AG04449 (cell line): ENCODE data around the gene GNAT3.

Experiments
- CTCF ChIA-PET: fragments of 350-600 bp; formaldehyde crosslinking; extraction: SDS; loops from one replicate; lab custom pipeline; 2021; ENCODE audit warnings: antibody characterized with exemption; lab: Yijun Ruan, JAX
- POLR2A ChIA-PET: fragments of 400-600, 350-600 bp; formaldehyde crosslinking; extraction: SDS; loops from one replicate; lab custom pipeline; 2020; ENCODE audit warnings: antibody characterized with exemption, inconsistent platforms; lab: Yijun Ruan, JAX
- DNase-seq: peaks from one replicate; pipeline ENCODE4 v3.0.0-alpha.2; 2010; ENCODE audit warnings: low read depth, low spot score
- H3K4me3 ChIP-seq: 2 replicates; pipeline ENCODE4 v1.5.1; 2011; ENCODE audit warnings: low read depth, mild to moderate bottlenecking, control low read depth, low read length
- CTCF ChIP-seq: IDR thresholded peaks from one replicate; pipeline ENCODE4 v1.5.1; 2011; ENCODE audit warnings: mild to moderate bottlenecking, moderate library complexity, low read length, control low read depth, inconsistent platforms; ENCODE audit not compliant: insufficient read depth; ENCODE audit errors: missing control alignments

Gene GNAT3

GRCh38 chr7:80429181-80429580, 82.7 kb downstream of the GNAT3 start:
- ChIA-PET POLR2A (no interaction called here), CTCF (interaction anchor here (0.6 to 4.4 kb wide), 49 partner anchors 10 to 1042 kb away, joined by 3 to 73 read pairs (median 4); partner anchors contain the start of gene GNAI1)
- no peak overlapping the region for H3K4me3 ChIP-seq
- DNase-seq: no peak
- no peak for TF ChIP-seq CTCF

- DNase-seq: no peak
- TF ChIP-seq CTCF: peak; percentile 59
- ChIA-PET POLR2A (no interaction called here), CTCF (interaction anchor here (0.6 to 4.4 kb wide), 49 partner anchors 10 to 1042 kb away, joined by 3 to 73 read pairs (median 4); partner anchors contain the start of gene GNAI1)
- H3K4me3 ChIP-seq: no peak overlapping the region
Observed at GRCh38 chr7:80428161-80429054, 83.5 kb downstream of the GNAT3 start.

- DNase-seq: no peak
- H3K4me3 ChIP-seq: no peak overlapping the region
- ChIA-PET POLR2A (no interaction called here), CTCF (interaction anchor here (0.7 to 4.4 kb wide), 18 partner anchors 9 to 1044 kb away, joined by 3 to 73 read pairs (median 14); no protein-coding TSS in a partner anchor)
- TF ChIP-seq CTCF: no peak
Observed at GRCh38 chr7:80427218-80427617, 84.6 kb downstream of the GNAT3 start.

- DNase-seq: no peak
- ChIA-PET CTCF (interaction anchor here (1.4 to 5.7 kb wide), 3 partner anchors 8 to 28 kb away, joined by 4 to 32 read pairs (median 5); no protein-coding TSS in a partner anchor), POLR2A (no interaction called here)
- no peak for TF ChIP-seq CTCF
- no peak overlapping the region for H3K4me3 ChIP-seq
Observed at GRCh38 chr7:80420876-80421275, 91.0 kb downstream of the GNAT3 start.

- no peak for DNase-seq
- CTCF ChIA-PET: interaction anchor here (5.7 kb wide), 1 partner anchor 12 kb away, joined by 32 read pairs; no protein-coding TSS in a partner anchor
- TF ChIP-seq CTCF: no peak
- no peak overlapping the region for H3K4me3 ChIP-seq
- POLR2A ChIA-PET: no interaction called here
Observed at GRCh38 chr7:80417211-80417793, 94.6 kb downstream of the GNAT3 start.

- TF ChIP-seq CTCF: no peak
- H3K4me3 ChIP-seq: no peak overlapping the region
- ChIA-PET CTCF (interaction anchor here (0.9 kb wide), 1 partner anchor 13 kb away, joined by 5 read pairs; no protein-coding TSS in a partner anchor), POLR2A (no interaction called here)
- no peak for DNase-seq
Observed at GRCh38 chr7:80415522-80415921, 96.3 kb downstream of the GNAT3 start.
